Measurements from ENCODE around the gene CELA2A.
"Not testable (repeated sequence)": the region's sequence is repeated elsewhere in the genome, so short reads cannot be mapped to it uniquely, and the experiment has no call there.

CELA2A gene

DNA sequence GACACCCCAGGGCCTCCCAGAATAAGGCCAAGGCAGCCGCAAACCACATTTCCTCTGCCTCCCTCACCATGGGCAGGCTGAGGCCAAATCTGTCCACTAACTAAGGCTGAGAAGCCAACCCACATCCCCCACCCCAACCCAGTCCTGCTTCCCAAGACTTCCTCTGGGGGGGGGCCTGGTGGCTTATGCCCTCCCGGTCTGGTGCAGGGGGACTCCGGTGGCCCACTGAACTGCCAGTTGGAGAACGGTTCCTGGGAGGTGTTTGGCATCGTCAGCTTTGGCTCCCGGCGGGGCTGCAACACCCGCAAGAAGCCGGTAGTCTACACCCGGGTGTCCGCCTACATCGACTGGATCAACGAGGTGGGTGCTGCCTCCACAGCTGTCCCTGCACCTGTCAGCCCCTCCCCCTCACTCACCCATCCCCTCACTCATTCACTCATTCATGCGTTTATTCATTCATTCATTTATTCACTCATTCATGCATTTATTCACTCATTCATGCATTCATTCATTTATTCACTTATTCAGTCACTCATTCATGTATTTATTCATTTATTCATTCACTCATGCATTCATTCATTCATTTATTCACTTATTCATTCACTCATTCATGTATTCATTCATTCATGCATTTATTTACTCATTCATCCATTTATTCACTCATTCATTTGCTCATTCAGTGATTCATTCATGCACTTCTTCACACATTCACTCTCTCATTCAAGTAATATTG lies 11.0 kb upstream of the CELA2A start:
- DNase-seq = no peak

- DNase-seq = no peak
Measured at GRCh38 chr1:15446212-15446611, 10.3 kb upstream of the CELA2A start.

DNA sequence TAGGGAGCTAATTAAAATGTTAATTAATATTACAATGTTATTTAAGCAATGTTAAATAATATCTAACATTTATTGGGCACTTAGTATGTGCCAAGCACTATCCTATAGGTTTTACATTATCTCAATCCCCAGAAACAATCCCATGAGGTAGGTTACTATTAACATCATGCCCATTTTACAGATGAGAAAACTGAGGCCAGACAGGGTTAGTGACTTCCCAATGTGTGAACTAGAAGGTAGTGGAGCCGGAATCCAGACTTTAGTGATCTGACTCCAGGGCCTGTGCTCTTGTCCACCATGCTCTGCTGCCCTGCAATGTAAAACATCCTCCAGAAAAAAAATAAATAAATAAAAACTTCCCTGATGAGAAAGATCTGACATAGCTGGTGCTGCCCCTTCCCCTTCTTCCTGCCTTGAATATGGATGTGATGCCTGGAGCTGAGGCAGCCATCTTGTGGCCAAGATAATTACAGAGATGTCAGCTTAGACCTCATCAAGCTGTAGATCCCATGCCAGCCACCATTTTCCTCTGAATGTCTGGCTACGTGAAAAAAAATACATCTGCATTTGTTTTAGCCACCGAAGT lies 7.6 kb upstream of the CELA2A start:
- no peak for DNase-seq

DNA sequence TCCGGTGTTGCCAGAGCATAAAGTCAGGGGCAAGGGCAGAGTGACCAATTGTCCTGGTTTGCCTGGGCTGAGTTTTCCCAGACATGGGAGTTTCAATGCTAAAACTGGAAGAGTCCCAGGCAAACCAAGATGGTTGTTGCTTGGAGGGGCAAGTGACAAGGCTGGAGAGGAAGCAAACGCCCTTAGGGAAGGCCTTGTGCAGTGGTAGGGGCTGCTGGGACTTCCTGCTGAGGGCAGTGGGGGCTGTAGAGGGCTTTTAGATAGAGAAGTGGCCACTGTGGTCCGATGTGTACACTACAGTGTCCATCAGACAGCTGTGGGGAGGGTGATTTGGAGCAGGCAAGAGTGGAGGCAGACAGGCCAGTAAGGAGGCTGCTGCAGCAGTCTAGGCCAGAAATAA lies 7.0 kb upstream of the CELA2A start:
- DNase-seq = no peak

DNA sequence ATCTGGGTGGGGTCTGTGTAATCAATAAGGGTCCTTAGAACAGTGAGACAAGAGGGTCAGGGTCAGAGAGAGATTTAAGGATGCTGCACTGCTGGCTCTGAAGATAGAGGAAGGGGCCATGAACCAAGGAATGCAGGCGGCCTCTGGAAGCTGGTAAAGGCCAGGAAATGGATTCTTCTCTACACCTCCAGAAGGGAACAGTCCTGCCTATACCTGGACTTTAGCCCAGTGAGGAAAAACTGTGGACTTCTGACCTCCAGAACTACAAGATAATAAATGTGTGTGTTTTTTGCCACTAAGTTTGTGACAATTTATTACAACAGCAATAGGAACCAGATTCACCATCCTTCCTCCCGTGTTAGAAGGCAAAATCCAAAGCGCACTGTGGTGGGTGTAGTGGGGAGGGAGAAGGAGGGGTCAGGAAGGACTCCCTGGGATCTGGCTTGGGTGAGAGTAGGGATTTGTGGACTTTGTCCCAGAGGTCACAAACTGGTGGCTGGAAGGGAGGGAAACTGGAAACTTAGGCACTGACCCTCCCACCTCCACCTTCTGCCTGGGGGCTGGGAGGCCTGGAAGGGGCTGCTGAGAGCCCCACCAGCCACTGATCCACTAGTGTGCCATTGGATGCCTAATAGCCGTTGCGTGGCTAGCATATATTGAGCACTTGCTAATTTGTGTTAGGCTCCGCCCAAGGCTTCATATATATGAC lies 5.4 kb upstream of the CELA2A start:
- DNase-seq = no peak

GRCh38 chr1:15452216-15452615 lies 4.3 kb upstream of the CELA2A start:
- no peak for DNase-seq

DNA sequence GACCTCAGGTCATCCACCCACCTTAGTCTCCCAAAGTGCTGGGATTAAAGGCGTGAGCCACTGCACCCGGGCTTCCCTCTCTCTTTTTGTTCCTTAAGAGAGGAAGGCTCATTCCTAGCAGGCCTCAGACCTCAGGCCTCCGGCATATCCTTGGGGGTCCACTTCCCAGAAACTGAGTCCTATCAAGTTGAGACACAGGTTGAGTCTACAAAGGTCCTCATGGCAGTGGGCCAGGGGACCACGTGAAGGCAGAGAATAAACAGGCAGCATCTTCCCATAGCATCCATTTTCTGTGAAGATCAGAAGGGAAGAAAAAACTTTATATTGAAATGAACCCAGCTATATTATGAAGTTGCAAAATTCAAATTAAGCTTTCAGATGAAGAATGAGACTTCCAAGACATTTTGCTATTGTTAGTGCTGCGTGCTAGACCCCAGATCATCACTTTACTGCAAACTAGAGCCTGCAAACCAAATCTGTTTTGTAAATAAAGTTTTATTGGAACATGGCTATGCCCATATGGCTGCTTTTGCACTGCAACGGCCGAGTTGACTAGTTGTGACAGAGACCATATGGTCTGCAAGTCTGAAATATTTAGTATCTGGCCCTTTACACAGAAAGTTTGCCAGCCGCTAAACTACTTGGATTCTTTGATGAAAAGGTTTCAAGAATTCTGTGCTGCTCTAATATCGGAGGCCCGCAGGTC lies 3.5 kb upstream of the CELA2A start:
- no peak for DNase-seq

GRCh38 chr1:15453734-15454133 lies 2.8 kb upstream of the CELA2A start:
- DNase-seq = no peak

- no peak for DNase-seq
Measured at GRCh38 chr1:15454256-15454655, 2.3 kb upstream of the CELA2A start.

DNA sequence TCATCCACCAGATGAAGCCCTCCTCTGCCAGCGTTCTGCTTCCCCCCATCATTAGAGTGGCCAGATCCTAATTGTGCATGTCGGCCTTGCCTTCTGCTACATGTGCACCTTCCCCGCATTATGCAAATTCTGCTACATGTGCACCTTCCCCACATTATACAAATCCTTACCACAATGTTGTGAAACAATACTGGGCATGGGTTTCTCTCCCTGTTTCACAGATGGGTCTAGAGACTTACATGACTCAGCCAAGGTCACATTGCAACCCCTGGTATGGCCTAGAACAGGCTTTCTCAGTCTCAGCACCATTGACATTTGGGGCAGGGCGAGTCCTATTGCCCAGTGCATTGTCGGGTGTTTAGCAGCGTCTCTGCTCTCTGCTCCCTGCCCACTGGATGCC lies 1.0 kb upstream of the CELA2A start:
- DNase-seq = no peak

- no peak for DNase-seq
Measured at GRCh38 chr1:15457585-15457984, 1.1 kb downstream of the CELA2A start.

DNA sequence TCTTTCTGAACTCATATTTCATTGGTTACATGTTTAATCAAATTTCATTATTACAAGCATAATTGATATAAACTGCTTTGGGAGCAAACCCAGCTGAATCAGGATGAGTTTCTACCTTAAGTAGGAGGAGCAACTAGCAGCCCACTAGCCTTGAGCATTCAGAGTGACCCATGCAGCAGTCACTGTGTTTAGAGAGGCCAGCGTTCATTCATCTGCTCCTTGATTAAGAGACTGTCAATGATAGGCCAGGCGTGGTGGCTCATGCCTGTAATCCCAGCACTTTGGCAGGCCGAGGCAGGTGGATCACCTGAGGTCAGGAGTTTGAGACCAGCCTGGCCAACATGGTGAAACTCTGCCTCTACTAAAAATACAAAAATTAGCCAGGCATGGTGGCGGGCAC lies 1.9 kb downstream of the CELA2A start:
- DNase-seq = not testable (repeated sequence)

DNA sequence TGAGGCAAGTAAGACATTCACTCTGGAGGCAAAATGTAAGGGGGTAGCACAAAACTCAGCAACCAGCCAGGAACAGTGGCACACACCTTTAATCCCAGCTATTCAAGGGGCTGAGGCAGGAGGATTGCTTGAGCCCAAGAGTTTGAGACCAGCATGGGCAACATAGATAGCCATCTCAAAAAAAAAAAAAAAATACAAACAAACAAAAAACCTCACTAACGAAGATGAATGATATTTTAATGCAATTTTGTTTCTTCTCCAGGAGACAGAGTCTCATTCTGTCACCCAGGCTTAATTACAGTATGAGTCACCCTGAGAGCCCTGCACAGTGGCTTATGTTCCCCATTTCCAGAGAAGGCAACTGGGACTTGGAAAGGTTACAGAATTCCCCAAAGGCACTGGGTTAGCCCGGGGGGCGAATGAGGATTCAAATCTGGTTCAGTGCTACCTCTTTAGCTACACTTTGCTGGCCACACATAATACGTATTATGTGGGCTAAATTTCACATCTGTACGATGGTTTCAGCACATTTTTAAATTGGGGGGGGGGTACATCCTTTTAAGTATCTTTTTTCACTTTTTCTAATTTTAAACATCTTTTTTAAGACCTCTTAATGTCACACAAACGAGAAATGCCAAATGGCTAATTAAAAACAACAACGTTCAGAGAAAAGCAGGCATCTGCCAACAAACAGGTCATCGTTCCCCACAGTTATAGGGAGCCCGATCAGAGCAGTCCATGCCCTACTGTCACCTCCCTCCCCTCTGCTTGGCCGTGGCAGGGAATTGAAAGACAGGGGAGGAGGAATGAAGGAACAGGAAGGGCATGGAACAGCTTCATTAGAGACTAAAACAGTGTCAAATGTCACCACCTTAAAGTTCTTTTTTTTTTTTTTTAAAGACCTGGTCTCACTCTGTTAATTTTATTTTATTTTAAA lies 3.5 kb downstream of the CELA2A start:
- no peak for DNase-seq

DNA sequence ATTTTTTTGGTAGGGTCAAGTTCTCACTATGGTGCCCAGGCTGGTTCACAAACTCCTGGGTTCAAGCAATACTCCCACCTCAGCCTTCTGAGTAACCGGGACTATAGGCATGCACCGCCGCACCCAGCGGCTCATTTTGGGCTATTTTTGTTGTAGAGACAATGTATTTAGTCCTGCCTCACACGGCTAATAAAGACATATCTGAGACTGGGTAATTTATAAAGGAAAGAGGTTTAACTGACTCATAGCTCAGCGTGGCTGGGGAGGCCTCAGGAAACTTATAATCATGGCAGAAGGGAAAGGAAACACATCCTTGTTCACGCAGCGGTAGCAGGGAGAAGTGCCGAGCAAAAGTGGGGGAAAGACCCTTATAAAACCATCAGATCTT lies 4.2 kb downstream of the CELA2A start:
- no peak for DNase-seq

DNA sequence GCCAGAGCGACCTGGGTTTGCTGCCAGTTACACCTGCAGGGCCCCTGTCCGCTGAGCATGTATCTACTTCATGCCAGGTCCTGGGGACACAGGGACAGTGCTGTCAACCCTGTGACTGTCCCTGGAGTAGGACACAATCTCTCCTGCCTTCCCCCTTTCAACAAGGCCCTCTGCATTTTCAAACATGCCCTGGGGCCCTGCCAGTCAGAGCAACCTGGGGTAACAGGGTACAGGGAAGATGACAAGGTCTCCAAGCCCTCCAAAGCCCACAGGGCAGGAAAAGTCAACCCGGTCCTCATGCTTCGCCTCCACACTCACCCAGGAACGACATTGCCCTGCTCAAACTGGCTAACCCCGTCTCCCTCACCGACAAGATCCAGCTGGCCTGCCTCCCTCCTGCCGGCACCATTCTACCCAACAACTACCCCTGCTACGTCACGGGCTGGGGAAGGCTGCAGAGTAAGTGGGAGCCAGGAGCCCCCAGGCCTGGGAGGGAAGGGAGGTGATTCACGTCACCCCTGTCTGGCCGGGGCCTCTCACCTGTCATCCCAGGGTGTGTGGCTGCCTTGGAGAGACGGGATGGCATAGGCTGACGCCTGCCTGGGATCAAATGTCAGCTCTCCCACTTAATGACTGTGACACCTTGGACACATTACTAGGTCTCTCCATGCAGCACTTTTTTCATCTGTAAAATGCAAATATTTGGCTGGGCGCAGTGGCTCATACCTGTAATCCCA lies 6.7 kb downstream of the CELA2A start:
- DNase-seq = not testable (repeated sequence)

DNA sequence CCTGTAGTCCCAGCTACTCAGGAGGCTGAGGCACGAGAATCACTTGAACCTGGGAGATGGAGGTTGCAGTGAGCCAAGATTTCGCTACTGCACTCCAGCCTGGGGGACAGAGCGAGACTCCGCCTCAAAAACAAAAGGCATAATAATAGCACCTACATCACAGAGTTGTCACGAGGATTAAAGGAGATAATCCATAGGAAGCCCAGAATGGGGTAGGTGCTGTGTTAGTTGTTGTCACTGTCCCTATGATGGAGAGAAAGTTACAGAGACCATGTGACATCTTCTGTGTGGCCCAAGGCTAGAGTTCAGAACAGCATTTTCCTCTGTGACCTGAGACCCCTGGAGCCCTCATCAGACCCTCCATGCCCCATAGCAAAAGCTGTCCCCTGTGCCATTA lies 7.4 kb downstream of the CELA2A start:
- DNase-seq = not testable (repeated sequence)

GRCh38 chr1:15465674-15466073 lies 9.1 kb downstream of the CELA2A start:
- no peak for DNase-seq

DNA sequence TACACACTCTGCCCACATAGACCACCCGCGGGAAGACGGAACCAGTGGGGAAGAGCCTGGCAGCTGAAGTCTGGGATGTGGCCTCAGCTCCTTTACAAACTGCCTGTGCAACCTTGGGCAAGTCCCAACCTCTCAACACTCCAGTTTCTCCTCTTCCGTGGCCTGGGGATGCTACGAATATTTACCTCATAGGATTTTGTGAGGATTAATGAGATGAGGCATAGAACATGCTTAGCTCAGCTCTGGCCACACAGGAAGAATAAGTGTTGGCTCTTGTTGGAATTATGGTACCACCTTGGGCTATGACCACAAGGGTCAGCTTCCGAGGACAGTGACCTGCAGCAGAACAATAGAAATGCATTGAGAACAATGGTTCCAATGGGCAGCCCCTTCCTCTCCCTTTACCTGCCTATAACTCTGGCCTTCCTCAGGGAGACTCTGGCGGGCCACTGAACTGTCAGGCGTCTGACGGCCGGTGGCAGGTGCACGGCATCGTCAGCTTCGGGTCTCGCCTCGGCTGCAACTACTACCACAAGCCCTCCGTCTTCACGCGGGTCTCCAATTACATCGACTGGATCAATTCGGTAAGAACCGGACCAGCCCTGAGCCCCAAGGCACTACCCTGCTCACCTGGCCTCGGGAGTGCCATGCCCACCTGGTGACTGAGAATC lies 10.6 kb downstream of the CELA2A start:
- DNase-seq = not testable (repeated sequence)

DNA sequence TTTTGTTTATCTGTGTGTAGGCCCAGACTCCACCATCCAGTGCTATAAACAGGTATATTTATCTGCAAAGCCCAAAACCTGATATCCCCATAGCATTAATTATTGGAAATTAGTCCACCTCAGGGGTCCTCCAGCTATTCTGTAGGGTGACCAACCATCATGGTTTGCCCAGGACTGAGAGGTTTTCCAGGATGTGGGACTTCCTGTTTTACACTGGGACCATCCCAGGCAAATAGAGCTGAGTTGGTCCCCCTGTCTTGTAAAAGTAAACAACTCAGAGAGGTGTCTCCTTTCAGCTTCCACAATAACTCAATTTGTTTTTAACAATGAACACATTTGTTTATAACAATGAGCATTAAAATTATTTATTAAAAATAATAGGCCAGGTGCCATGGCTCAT lies 11.6 kb downstream of the CELA2A start:
- no peak for DNase-seq

GRCh38 chr1:15469361-15469760 lies 12.8 kb downstream of the CELA2A start:
- DNase-seq = no peak

GRCh38 chr1:15469821-15470448 lies 13.4 kb downstream of the CELA2A start:
- peak; percentile 69 for DNase-seq

Measured in right forelimb (tissue), 1 donor.